ENCODE results near the gene NDST1. TPM values are rescaled to one million over a fixed set of nuclear protein-coding genes. Genes with fewer than 3 reads are reported as not detected.

The NDST1 gene
- total RNA-seq, 1 experiment from 2014 or later, result 58.6 TPM

GRCh38 chr5:150583541-150584225 lies 75.8 kb downstream of the NDST1 start:
- DNase-seq (ENCODE audit: low read depth), result no peak

- DNase-seq (ENCODE audit: low read depth), result no peak
Observed at GRCh38 chr5:150584556-150585335, 76.8 kb downstream of the NDST1 start.

- no peak for DNase-seq (ENCODE audit: low read depth)
Observed at GRCh38 chr5:150585781-150586341, 77.9 kb downstream of the NDST1 start.

GRCh38 chr5:150587016-150587415 lies 79.1 kb downstream of the NDST1 start:
- DNase-seq (ENCODE audit: low read depth), result no peak

GRCh38 chr5:150587856-150588595 lies 80.1 kb downstream of the NDST1 start:
- no peak for DNase-seq (ENCODE audit: low read depth)

GRCh38 chr5:150588596-150588890 lies 80.6 kb downstream of the NDST1 start:
- no peak for DNase-seq (ENCODE audit: low read depth)

GRCh38 chr5:150589862-150590601 lies 82.1 kb downstream of the NDST1 start:
- DNase-seq (ENCODE audit: low read depth), result no peak

GRCh38 chr5:150590979-150591695 lies 83.2 kb downstream of the NDST1 start:
- DNase-seq (ENCODE audit: low read depth), result no peak

GRCh38 chr5:150593593-150593992 lies 85.7 kb downstream of the NDST1 start:
- no peak for DNase-seq (ENCODE audit: low read depth)

- no peak for DNase-seq (ENCODE audit: low read depth)
Observed at GRCh38 chr5:150593996-150594395, 86.1 kb downstream of the NDST1 start.

- no peak for DNase-seq (ENCODE audit: low read depth)
Observed at GRCh38 chr5:150595466-150596031, 87.6 kb downstream of the NDST1 start.

- DNase-seq (ENCODE audit: low read depth), result no peak
Observed at GRCh38 chr5:150596313-150596712, 88.4 kb downstream of the NDST1 start.

- no peak for DNase-seq (ENCODE audit: low read depth)
Observed at GRCh38 chr5:150596826-150597225, 88.9 kb downstream of the NDST1 start.

- DNase-seq (ENCODE audit: low read depth), result no peak
Observed at GRCh38 chr5:150598006-150598405, 90.1 kb downstream of the NDST1 start.

- DNase-seq (ENCODE audit: low read depth), result no peak
Observed at GRCh38 chr5:150598821-150599273, 90.9 kb downstream of the NDST1 start.

- no peak for DNase-seq (ENCODE audit: low read depth)
Observed at GRCh38 chr5:150599281-150599680, 91.3 kb downstream of the NDST1 start.

- peak; percentile 56 for DNase-seq (ENCODE audit: low read depth)
Observed at GRCh38 chr5:150599917-150600511, 92.1 kb downstream of the NDST1 start.

GRCh38 chr5:150600616-150601490 lies 92.9 kb downstream of the NDST1 start:
- no peak for DNase-seq (ENCODE audit: low read depth)

Measured in HT1080 (cell line).